SJCRH30 (cell line): ENCODE measurements around the gene RTBDN. TPM values are rescaled to one million over a fixed set of nuclear protein-coding genes. Genes with fewer than 3 reads are reported as not detected.

Source experiments
- total RNA-seq: library from RNA; depleted of rRNA; stranded (reverse); fragments of >200 nt; shearing (Covaris generic); gene quantifications from 2 replicates; pipeline ENCODE4 v1.2.3, GENCODE V29; 2014; rRNA removed

RTBDN gene
- total RNA-seq, 1 experiment from 2014 or later, result 0.45 TPM

Other genes starting within 250 kb of the RTBDN start
- 8.0 and 9.3 TPM in 2 replicates for gene ZNF490, start 223.8 kb downstream of the RTBDN start, total RNA-seq
- gene ZNF791, start 223.7 kb downstream of the RTBDN start, total RNA-seq, result 25.0 and 25.7 TPM in 2 replicates
- gene MAN2B1, start 167.8 kb downstream of the RTBDN start, total RNA-seq, result 31.4 and 34.6 TPM in 2 replicates
- 11.4 and 11.9 TPM in 2 replicates for gene WDR83, start 167.8 kb downstream of the RTBDN start, total RNA-seq
- gene DHPS, start 152.7 kb downstream of the RTBDN start, total RNA-seq, result 116 and 128 TPM in 2 replicates
- 1.8 TPM in 1 of 2 replicates, not detected in the other for gene GNG14, start 146.6 kb downstream of the RTBDN start, total RNA-seq
- 7.8 and 8.3 TPM in 2 replicates for gene FBXW9, start 137.9 kb downstream of the RTBDN start, total RNA-seq
- gene TNPO2, start 110.6 kb downstream of the RTBDN start, total RNA-seq, result 72.4 and 80.9 TPM in 2 replicates
- gene TRIR, start 99.9 kb downstream of the RTBDN start, total RNA-seq, result 431 and 462 TPM in 2 replicates
- gene GET3, start 97.1 kb downstream of the RTBDN start, total RNA-seq, result 79.5 and 87.1 TPM in 2 replicates
- gene BEST2, start 82.8 kb downstream of the RTBDN start, total RNA-seq, result 0.04 and 0.10 TPM in 2 replicates
- gene HOOK2, start 59.0 kb downstream of the RTBDN start, total RNA-seq, result 14.1 and 19.0 TPM in 2 replicates
- 34.8 and 39.7 TPM in 2 replicates for gene JUNB, start 43.1 kb downstream of the RTBDN start, total RNA-seq
- 55.9 and 64.6 TPM in 2 replicates for gene PRDX2, start 32.8 kb downstream of the RTBDN start, total RNA-seq
- not detected in 2 replicates for gene THSD8, start 32.5 kb downstream of the RTBDN start, total RNA-seq
- 92.4 and 99.0 TPM in 2 replicates for gene RNASEH2A, start 28.0 kb downstream of the RTBDN start, total RNA-seq
- gene MAST1, start 3.9 kb upstream of the RTBDN start, total RNA-seq, result 4.3 and 5.6 TPM in 2 replicates
- 16.4 and 16.8 TPM in 2 replicates for gene DNASE2, start 46.9 kb upstream of the RTBDN start, total RNA-seq
- gene KLF1, start 52.6 kb upstream of the RTBDN start, total RNA-seq, result 0.06 TPM in 1 of 2 replicates, not detected in the other
- gene GCDH, start 56.6 kb upstream of the RTBDN start, total RNA-seq, result 29.7 and 33.6 TPM in 2 replicates
- gene SYCE2, start 84.7 kb upstream of the RTBDN start, total RNA-seq, result 0.24 TPM in 1 of 2 replicates, not detected in the other
- gene FARSA, start 99.1 kb upstream of the RTBDN start, total RNA-seq, result 65.8 and 77.3 TPM in 2 replicates
- gene CALR, start 104.0 kb upstream of the RTBDN start, total RNA-seq, result 940 and 960 TPM in 2 replicates
- 129 and 131 TPM in 2 replicates for gene RAD23A, start 111.3 kb upstream of the RTBDN start, total RNA-seq
- gene GADD45GIP1, start 122.6 kb upstream of the RTBDN start, total RNA-seq, result 59.9 and 71.5 TPM in 2 replicates
- not detected in 2 replicates for gene DAND5, start 135.0 kb upstream of the RTBDN start, total RNA-seq
- 20.2 and 22.4 TPM in 2 replicates for gene NFIX, start 160.9 kb upstream of the RTBDN start, total RNA-seq